HUES6 (cell line): ENCODE results near the gene TWNK.

ENCODE experiments used
- H3K27ac ChIP-seq: 2 replicates; pipeline ENCODE4 v1.7.0; 2013; ENCODE audit warnings: low read depth, mild to moderate bottlenecking, low read length, inconsistent platforms
- H3K27me3 ChIP-seq: 2 replicates; pipeline ENCODE4 v1.6.1; 2013; ENCODE audit warnings: low read length; ENCODE audit not compliant: control insufficient read depth, insufficient read depth
- H3K36me3 ChIP-seq: 2 replicates; pipeline ENCODE4 v1.6.1; 2013; ENCODE audit warnings: low read length; ENCODE audit not compliant: control insufficient read depth, insufficient read depth
- H3K4me1 ChIP-seq: 2 replicates; pipeline ENCODE4 v1.6.1; 2013; ENCODE audit warnings: low read length; ENCODE audit not compliant: control insufficient read depth, insufficient read depth
- H3K4me3 ChIP-seq: 2 replicates; pipeline ENCODE4 v1.5.1; 2013; ENCODE audit warnings: low read depth, low read length
- H3K9ac ChIP-seq: one replicate; pipeline ENCODE4 v1.6.1; 2013; ENCODE audit warnings: mild to moderate bottlenecking, low read length
- H3K9me3 ChIP-seq: 2 replicates; pipeline ENCODE4 v1.6.1; 2013; ENCODE audit warnings: low read depth, low read length; ENCODE audit not compliant: control insufficient read depth, insufficient read depth

TWNK gene

DNA sequence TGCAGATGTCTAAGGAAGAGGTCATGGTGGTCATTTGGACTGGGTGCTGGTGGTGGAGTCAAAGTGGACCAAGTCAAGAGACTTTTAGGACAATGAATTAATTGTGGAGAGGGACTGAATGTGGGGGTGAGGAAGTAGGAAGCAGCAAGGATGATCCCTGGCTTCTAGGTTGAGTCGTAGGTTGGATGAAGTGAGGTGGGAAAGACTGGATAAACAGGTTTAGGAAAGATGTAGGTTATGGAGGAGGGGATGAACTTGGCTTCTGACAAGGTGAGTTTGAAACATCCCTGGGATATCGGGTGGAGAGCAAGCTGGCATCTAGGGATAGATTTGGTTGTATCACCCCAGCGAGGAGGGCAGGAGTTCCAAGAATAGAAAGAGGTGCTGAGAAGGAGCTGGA is 10.4 kb upstream of the TWNK start:
- peaks cover 34% of the 10 kb centered on the region for H3K36me3 ChIP-seq
- peaks cover 6% of the 10 kb centered on the region; the same call in 1 of the 2 replicates for H3K4me1 ChIP-seq
- no peak overlapping the region for H3K9ac ChIP-seq
- H3K9me3 ChIP-seq: no peaks in the 10 kb centered on the region
- H3K27ac ChIP-seq: no peak overlapping the region
- H3K27me3 ChIP-seq: no peaks in the 10 kb centered on the region
- H3K4me3 ChIP-seq: no peak overlapping the region

DNA sequence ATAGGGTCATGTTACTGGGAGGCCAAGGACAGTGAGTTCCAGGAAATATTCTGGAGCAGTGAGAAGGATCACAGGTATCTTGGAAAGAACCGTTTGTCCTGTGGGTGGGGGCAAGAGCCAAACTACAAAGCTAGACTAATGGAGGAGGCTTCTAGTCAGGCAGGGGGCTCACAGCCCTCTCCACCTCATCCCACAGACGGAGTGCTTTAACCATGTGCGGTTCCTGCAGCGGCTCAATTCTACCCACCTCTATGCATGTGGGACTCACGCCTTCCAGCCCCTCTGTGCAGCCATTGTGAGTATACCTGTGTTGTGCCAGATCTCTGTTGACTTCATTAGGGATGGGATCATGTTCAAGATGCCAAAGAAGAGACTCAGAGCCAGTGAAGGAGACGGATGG is 9.9 kb upstream of the TWNK start:
- no peak overlapping the region for H3K9ac ChIP-seq
- peaks cover under 1% of the 10 kb centered on the region; the same call in 1 of the 2 replicates for H3K4me1 ChIP-seq
- peaks cover 34% of the 10 kb centered on the region for H3K36me3 ChIP-seq
- H3K27me3 ChIP-seq: no peaks in the 10 kb centered on the region
- H3K4me3 ChIP-seq: no peak overlapping the region
- H3K9me3 ChIP-seq: no peaks in the 10 kb centered on the region
- no peak overlapping the region for H3K27ac ChIP-seq

DNA sequence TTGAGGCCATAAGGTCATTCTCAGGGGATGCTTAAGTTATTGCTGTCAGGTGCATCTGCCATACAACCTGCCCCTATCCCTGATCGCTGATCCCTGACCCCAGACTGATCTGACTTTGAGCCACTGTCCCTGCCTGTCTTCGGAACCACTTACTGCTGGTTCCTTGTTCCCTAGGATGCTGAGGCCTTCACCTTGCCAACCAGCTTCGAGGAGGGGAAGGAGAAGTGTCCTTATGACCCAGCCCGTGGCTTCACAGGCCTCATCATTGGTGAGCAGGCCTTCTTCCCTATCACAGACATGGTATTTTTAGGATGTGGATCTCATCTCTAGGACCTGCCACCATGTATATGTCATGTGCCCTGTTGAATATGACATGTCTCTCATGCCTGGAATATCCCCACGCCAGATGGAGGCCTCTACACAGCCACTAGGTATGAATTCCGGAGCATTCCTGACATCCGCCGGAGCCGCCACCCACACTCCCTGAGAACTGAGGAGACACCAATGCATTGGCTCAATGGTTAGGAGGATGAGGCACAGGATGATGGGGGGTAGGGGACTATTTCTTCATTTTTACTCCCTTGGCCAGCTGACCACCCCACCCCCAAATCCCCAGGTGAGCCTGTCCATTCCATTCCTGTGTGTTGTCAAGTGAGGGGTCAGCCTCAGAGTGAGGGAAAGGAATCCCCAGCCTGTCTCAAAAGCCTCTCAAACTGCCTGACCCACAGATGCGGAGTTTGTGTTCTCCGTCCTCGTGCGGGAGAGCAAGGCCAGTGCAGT is 9.0 kb upstream of the TWNK start:
- H3K27me3 ChIP-seq: no peaks in the 10 kb centered on the region
- no peak overlapping the region for H3K27ac ChIP-seq
- no peak overlapping the region for H3K4me3 ChIP-seq
- H3K36me3 ChIP-seq: peaks cover 41% of the 10 kb centered on the region
- H3K9ac ChIP-seq: no peak overlapping the region
- no peaks in the 10 kb centered on the region for H3K9me3 ChIP-seq
- no peaks in the 10 kb centered on the region for H3K4me1 ChIP-seq

DNA sequence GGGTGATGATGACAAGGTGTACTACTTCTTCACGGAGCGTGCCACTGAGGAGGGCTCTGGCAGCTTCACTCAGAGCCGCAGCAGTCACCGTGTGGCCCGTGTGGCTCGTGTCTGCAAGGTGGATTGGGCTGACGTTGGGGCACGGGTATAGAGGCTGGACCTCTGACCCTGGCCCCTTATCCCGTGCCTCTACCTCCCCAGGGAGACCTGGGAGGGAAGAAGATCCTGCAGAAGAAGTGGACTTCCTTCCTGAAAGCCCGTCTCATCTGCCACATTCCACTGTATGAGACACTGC is 8.5 kb upstream of the TWNK start:
- H3K4me3 ChIP-seq: no peak overlapping the region
- no peak overlapping the region for H3K9ac ChIP-seq
- peaks cover 42% of the 10 kb centered on the region for H3K36me3 ChIP-seq
- H3K27me3 ChIP-seq: no peaks in the 10 kb centered on the region
- no peaks in the 10 kb centered on the region for H3K9me3 ChIP-seq
- no peak overlapping the region for H3K27ac ChIP-seq
- no peaks in the 10 kb centered on the region for H3K4me1 ChIP-seq

DNA sequence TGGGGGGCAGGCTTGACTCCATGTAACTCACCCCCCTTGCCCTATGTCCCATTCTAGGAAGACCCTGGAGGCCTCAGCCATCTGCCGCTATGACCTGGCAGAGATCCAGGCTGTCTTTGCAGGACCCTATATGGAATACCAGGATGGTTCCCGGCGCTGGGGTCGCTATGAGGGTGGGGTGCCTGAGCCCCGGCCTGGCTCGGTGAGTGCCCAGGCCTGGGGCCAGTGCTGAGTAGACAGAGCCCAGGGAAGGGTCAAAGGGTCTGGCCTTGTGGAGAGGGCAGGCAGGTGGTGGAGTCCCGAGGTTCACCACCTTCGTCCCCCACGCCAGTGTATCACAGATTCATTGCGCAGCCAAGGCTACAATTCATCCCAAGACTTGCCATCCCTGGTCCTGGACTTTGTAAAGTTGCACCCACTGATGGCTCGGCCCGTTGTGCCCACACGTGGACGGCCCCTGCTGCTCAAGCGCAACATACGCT is 7.5 kb upstream of the TWNK start:
- no peak overlapping the region for H3K9ac ChIP-seq
- H3K4me3 ChIP-seq: no peak overlapping the region
- H3K36me3 ChIP-seq: peaks cover 44% of the 10 kb centered on the region
- no peaks in the 10 kb centered on the region for H3K4me1 ChIP-seq
- no peaks in the 10 kb centered on the region for H3K27me3 ChIP-seq
- H3K9me3 ChIP-seq: no peaks in the 10 kb centered on the region
- H3K27ac ChIP-seq: no peak overlapping the region

DNA sequence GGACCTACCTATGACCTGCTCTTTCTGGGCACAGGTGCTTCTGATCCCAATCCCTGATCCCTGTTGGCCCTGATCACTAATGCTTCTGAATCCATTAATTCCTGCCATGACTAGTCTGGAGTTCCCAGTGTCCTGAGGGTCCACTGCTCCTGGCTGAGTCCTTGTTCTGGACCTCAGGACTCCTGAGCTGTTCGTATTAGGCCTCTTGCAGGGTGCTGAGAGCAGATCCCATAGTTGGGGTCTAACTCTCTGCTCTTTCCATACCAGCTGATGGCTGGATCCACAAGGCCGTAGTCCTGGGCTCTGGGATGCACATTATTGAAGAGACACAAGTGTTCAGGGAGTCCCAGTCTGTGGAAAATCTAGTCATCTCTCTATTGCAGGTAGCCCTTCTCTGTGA is 7.0 kb upstream of the TWNK start:
- Histone ChIP-seq H3K4me1 (no peaks in the 10 kb centered on the region), H3K9ac (no peak overlapping the region), H3K9me3 (no peaks in the 10 kb centered on the region), H3K36me3 (peaks cover 45% of the 10 kb centered on the region), H3K27ac (no peak overlapping the region), H3K27me3 (no peaks in the 10 kb centered on the region), H3K4me3 (no peak overlapping the region)

DNA sequence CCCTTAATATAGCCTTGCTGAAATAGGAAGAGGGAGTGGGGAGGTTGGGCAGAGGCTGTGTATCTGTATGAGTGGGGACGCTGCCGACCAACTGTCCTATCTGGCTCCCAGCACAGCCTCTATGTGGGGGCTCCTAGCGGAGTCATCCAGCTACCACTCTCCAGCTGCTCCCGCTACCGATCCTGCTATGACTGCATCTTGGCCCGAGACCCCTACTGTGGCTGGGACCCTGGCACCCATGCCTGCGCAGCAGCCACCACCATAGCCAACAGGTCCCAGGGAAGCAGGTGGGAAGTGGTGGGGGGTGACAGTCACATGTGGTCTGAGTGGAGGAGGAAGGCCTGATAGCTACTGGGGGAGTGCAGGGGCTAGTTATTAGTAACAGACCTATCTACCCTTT is 6.6 kb upstream of the TWNK start:
- H3K4me1 ChIP-seq: no peaks in the 10 kb centered on the region
- H3K4me3 ChIP-seq: no peak overlapping the region
- H3K9me3 ChIP-seq: no peaks in the 10 kb centered on the region
- H3K27ac ChIP-seq: no peak overlapping the region
- H3K27me3 ChIP-seq: no peaks in the 10 kb centered on the region
- H3K36me3 ChIP-seq: peaks cover 45% of the 10 kb centered on the region
- no peak overlapping the region for H3K9ac ChIP-seq

DNA sequence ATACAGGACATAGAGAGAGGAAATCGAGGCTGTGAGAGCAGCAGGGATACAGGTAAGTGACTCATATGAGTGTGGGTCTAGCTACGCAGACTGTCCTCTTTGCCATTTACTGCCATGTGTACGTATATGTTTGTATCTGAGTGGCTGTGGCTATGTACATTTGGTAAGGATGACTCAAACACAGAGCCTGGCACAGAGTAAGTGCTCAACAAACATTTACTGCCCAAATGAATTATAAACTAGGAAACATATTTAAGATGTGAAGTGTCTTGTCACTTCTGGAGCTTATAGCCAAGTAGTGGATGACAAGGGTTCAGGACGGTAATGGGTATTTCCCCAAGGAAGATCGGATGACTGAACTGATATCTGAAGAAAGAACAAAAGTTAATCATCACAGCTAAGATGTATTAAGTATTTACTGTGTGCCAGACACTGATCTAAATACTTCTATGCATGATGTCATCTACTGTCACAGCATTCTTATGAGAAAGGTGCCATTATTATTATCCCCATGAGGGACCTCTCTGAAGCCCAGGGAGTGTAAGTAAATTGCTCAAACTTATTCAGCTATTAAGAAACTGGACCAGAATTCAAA is 6.1 kb upstream of the TWNK start:
- no peak overlapping the region for H3K4me3 ChIP-seq
- H3K27ac ChIP-seq: no peak overlapping the region
- H3K9me3 ChIP-seq: no peaks in the 10 kb centered on the region
- no peak overlapping the region for H3K9ac ChIP-seq
- H3K27me3 ChIP-seq: no peaks in the 10 kb centered on the region
- H3K36me3 ChIP-seq: peaks cover 45% of the 10 kb centered on the region
- no peaks in the 10 kb centered on the region for H3K4me1 ChIP-seq

DNA sequence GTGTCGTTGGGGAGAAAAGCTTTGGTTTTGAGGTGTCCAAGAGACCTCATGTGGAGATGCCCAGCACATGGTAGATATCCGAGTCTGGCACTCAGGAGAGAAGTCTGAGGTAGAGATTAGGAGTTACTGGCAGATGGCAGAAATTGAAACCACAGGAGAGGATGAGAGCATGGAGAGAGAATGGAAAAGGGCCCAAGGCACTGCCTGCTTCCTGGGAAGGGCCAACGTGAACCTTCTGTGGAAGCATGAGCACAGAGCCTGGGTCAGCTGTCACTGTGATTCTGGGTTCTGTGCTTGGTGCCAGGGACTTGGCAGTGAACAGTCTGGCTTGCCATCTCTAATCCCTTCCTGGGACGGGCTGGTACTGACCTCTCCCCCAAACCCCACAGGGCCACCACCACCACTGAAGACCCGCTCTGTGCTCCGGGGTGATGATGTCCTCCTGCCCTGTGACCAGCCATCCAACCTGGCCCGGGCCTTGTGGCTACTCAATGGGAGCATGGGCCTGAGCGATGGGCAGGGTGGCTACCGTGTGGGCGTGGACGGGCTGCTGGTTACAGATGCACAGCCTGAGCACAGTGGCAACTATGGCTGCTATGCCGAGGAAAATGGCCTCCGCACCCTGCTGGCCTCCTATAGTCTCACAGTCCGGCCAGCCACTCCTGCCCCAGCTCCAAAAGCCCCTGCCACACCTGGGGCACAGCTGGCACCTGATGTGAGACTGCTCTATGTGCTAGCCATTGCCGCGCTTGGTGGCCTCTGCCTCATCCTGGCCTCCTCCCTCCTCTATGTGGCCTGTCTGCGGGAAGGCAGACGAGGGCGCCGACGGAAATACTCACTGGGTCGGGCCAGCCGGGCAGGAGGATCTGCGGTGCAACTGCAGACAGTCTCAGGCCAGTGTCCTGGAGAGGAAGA is 4.2 kb upstream of the TWNK start:
- H3K9me3 ChIP-seq: no peaks in the 10 kb centered on the region
- no peaks in the 10 kb centered on the region; the same call in 1 of the 2 replicates for H3K4me1 ChIP-seq

DNA sequence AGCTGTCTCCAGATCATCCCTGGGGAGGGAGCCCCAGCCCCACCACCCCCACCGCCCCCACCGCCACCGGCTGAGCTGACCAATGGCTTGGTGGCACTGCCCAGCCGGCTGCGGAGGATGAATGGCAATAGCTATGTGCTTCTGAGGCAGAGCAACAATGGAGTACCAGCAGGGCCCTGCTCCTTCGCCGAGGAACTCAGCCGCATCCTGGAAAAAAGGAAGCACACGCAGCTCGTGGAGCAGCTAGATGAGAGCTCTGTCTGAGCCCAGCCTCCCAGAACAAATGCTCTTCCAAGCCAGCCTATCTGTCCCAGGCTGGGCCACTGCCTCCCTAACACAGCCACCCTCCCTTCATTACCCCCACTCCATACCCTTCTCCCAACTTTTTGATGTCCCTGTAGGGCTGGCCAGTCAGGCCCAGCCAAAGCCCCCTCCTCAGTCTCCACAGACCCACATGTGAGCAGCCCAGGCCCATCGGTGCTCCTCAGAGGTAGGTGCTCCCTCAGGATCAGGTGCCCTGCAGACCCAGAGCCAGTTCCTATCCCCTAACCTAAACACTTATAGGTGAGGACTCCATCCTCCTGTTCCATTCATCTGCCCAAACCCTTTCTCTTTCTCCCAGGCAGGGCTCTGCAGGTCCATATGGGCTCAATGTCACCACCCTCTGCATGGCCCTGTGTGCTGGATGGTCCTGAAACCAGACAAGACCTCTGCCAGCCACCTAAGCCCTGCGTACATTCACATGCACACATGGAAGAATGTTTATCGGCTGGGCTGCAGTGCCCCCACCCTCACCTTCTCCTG is 3.3 kb upstream of the TWNK start:
- Histone ChIP-seq H3K4me3 (no peak overlapping the region), H3K36me3 (peaks cover 40% of the 10 kb centered on the region), H3K9me3 (no peaks in the 10 kb centered on the region), H3K27ac (no peak overlapping the region), H3K4me1 (no peaks in the 10 kb centered on the region; the same call in 1 of the 2 replicates), H3K9ac (no peak overlapping the region), H3K27me3 (no peaks in the 10 kb centered on the region)

More for the DNA sequence above, 4.2 kb upstream of the TWNK start:
- H3K4me3 ChIP-seq: no peak overlapping the region
- peak overlapping the region; percentile 6 for H3K9ac ChIP-seq
- H3K27ac ChIP-seq: no peak overlapping the region
- peaks cover 43% of the 10 kb centered on the region for H3K36me3 ChIP-seq
- H3K27me3 ChIP-seq: no peaks in the 10 kb centered on the region
